Anterior cingulate cortex (tissue), 58 donors: Measurements from ENCODE around the gene SP7.

Source experiments
- DNase-seq, 58 donors: peaks; one replicate each; lab custom pipeline; 2025; lab: John Stamatoyannopoulos, UW

Gene SP7

DNA sequence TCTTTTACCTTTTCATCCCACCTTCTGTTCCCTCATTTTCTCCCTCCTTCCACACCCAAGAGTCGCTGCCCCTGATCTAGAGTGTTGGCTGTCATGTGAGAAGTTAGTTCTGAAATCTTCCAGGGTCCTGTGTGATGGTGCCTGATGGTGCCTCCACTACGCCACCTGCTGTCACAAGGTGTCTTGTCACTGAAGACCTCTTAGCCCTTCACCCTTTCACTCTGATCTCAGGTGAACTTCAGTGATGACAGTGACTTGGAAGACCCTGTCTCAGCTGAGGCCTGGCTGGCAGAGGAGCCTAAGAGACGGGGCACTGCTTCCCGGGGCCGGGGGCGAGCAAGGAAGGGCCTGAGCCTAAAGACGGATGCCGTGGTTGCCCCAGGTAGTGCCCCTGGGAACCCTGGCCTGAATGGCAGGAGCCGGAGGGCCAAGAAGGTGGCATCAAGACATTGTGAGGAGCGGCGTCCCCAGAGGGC, 48.4 kb downstream of the SP7 start:
- DNase-seq, result peak in 29 of 58 donors; percentile 5 to 80 (median 23)

DNA sequence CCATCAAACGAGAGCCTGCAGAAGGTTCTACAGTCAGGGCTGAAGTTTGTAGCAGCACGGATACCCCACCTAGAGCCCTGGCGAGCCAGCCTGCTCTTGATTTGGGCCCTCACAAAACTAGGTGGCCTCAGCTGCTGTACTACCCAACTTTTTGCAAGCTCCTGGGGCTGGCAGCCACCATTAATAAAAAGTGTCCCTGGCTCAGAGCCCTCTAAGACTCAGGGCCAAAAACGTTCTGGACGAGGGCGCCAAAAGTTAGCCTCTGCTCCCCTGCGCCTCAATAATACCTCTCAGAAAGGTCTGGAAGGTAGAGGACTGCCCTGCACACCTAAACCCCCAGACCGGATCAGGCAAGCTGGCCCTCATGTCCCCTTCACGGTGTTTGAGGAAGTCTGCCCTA, 49.7 kb downstream of the SP7 start:
- DNase-seq, result no peak

DNA sequence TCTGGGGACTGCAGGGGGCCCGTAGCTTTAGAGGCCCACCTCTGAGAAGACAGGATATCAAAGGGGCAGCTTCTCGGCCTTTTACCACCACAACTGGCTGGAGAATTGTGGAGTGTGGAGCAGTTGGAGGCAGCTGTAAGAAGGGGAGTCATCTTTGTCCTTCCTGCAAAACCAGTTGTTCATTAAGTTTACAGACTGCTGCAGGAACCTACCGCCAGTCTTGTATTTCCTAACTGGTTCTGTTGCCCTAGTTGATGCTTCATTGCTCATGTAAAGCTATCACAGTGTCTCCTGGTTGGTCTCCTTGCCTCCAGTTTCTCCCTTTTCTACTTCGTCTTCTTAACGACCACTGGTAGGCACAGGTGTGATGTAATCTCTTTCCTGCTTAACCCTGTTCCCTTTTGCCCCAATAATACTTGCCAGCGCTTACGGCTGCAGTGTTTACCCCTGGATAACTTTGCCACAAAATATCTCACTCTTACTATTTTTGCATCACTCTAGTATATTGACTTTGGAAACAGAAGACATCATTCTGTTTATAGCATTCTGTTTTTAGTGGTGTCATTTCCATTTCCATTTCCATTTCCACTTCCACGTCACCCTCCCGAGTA, 56.2 kb downstream of the SP7 start:
- no peak for DNase-seq

DNA sequence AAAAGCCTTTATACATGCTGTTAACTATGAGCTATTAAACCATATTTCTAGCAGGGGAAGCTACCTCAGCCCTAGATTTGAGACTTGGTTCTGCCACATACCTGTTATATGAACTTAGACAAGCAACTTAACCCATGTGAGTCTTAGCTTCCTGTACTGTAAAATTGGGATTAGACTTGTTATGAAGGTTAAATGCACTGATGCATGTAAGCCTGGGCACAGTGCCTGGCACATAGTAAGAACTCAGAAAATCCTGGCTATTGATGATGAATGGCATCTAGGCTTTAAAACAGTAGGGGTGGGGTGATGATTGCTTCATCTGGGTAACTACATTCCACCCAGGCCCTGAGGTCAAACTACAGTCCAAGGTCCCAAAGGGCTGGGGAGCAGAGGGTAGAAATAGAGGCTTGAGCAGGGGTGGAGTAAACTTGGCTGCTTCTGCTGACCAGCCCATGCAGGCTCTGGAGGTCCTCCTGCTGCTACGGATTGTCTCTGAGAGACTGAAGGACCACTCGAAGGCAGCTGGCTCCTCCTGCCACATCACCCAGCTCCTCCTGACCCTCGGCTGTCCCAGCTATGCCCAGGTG, 56.8 kb downstream of the SP7 start:
- DNase-seq, result no peak

DNA sequence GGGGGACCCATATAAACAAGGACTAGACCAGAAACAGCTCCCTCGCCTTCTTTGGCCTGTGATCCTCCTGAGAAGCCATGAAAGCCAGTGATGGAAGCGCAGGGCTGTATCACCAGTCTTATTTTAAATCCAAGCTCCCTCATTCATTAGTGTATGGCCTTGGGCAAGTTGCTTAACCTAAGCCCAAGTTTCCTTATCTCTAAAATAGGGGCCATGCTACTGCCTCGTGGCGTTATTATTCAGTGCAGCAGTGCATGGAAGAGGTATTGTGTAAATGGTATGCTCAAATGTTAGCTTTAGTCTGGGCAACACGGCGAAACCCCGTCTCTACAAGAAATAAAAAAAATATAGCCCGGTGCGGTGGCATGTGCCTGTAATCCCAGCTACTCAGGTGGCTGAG, 58.2 kb downstream of the SP7 start:
- no peak for DNase-seq
